ENCODE measurements around the gene VPS33B.

The VPS33B gene

GRCh38 chr15:90970274-90970673 is 52.1 kb downstream of the VPS33B start:
- TF ChIP-seq REST (IDR thresholded peaks at IDR 0.05; ENCODE audit: low read depth) (no peak), CEBPB (IDR thresholded peaks at IDR 0.05) (no peak), MAX (IDR thresholded peaks at IDR 0.05) (no peak), YY1 (IDR thresholded peaks at IDR 0.05; ENCODE audit: low read depth) (no peak), FOXM1 (IDR thresholded peaks at IDR 0.05; ENCODE audit: borderline replicate concordance, low read depth) (no peak), EGR1 (IDR thresholded peaks at IDR 0.05) (no peak), TAF1 (IDR thresholded peaks at IDR 0.05; ENCODE audit: low read depth) (no peak), ZBTB7A (IDR thresholded peaks at IDR 0.05; ENCODE audit: low read depth) (no peak), EP300 (IDR thresholded peaks at IDR 0.05; ENCODE audit: borderline replicate concordance) (no peak), TEAD4 (IDR thresholded peaks at IDR 0.05) (no peak)

GRCh38 chr15:90968434-90968833 is 54.0 kb downstream of the VPS33B start:
- no peak for TF ChIP-seq TCF12 (IDR thresholded peaks at IDR 0.05; ENCODE audit: low read depth)
- no peak for TF ChIP-seq YY1 (IDR thresholded peaks at IDR 0.05; ENCODE audit: low read depth)
- no peak for TF ChIP-seq NFIC (IDR thresholded peaks at IDR 0.05)
- TF ChIP-seq FOXM1 (IDR thresholded peaks at IDR 0.05; ENCODE audit: borderline replicate concordance, low read depth) = no peak
- no peak for TF ChIP-seq TEAD4 (IDR thresholded peaks at IDR 0.05)
- TF ChIP-seq ZBTB7A (IDR thresholded peaks at IDR 0.05; ENCODE audit: low read depth) = no peak
- no peak for TF ChIP-seq TAF1 (IDR thresholded peaks at IDR 0.05; ENCODE audit: low read depth)
- no peak for TF ChIP-seq MAX (IDR thresholded peaks at IDR 0.05)
- TF ChIP-seq EP300 (IDR thresholded peaks at IDR 0.05; ENCODE audit: borderline replicate concordance) = no peak
- TF ChIP-seq USF1 (IDR thresholded peaks at IDR 0.05) = no peak
- TF ChIP-seq CEBPB (IDR thresholded peaks at IDR 0.05) = no peak
- TF ChIP-seq EGR1 (IDR thresholded peaks at IDR 0.05) = no peak
- TF ChIP-seq CREB1 (IDR thresholded peaks at IDR 0.05; ENCODE audit: low read depth) = no peak
- TF ChIP-seq REST (IDR thresholded peaks at IDR 0.05; ENCODE audit: low read depth) = no peak
- TF ChIP-seq RAD21 (IDR thresholded peaks at IDR 0.05; ENCODE audit: low read depth) = no peak

GRCh38 chr15:90967206-90967605 is 55.2 kb downstream of the VPS33B start:
- no peak for TF ChIP-seq USF1 (IDR thresholded peaks at IDR 0.05)
- no peak for TF ChIP-seq FOXM1 (IDR thresholded peaks at IDR 0.05; ENCODE audit: borderline replicate concordance, low read depth)
- TF ChIP-seq TAF1 (IDR thresholded peaks at IDR 0.05; ENCODE audit: low read depth) = no peak
- TF ChIP-seq RAD21 (IDR thresholded peaks at IDR 0.05; ENCODE audit: low read depth) = no peak
- no peak for TF ChIP-seq CEBPB (IDR thresholded peaks at IDR 0.05)
- TF ChIP-seq TEAD4 (IDR thresholded peaks at IDR 0.05) = no peak
- no peak for TF ChIP-seq CREB1 (IDR thresholded peaks at IDR 0.05; ENCODE audit: low read depth)
- no peak for TF ChIP-seq REST (IDR thresholded peaks at IDR 0.05; ENCODE audit: low read depth)
- no peak for TF ChIP-seq YY1 (IDR thresholded peaks at IDR 0.05; ENCODE audit: low read depth)
- no peak for TF ChIP-seq EP300 (IDR thresholded peaks at IDR 0.05; ENCODE audit: borderline replicate concordance)
- no peak for TF ChIP-seq MAX (IDR thresholded peaks at IDR 0.05)
- no peak for TF ChIP-seq EGR1 (IDR thresholded peaks at IDR 0.05)
- TF ChIP-seq NFIC (IDR thresholded peaks at IDR 0.05) = no peak
- no peak for TF ChIP-seq ZBTB7A (IDR thresholded peaks at IDR 0.05; ENCODE audit: low read depth)
- TF ChIP-seq TCF12 (IDR thresholded peaks at IDR 0.05; ENCODE audit: low read depth) = no peak

- TF ChIP-seq MAX (IDR thresholded peaks at IDR 0.05) = no peak
- no peak for TF ChIP-seq TCF12 (IDR thresholded peaks at IDR 0.05; ENCODE audit: low read depth)
- TF ChIP-seq REST (IDR thresholded peaks at IDR 0.05; ENCODE audit: low read depth) = no peak
- no peak for TF ChIP-seq TAF1 (IDR thresholded peaks at IDR 0.05; ENCODE audit: low read depth)
- no peak for TF ChIP-seq YY1 (IDR thresholded peaks at IDR 0.05; ENCODE audit: low read depth)
- TF ChIP-seq EP300 (IDR thresholded peaks at IDR 0.05; ENCODE audit: borderline replicate concordance) = no peak
- no peak for TF ChIP-seq RAD21 (IDR thresholded peaks at IDR 0.05; ENCODE audit: low read depth)
- no peak for TF ChIP-seq USF1 (IDR thresholded peaks at IDR 0.05)
- no peak for TF ChIP-seq CREB1 (IDR thresholded peaks at IDR 0.05; ENCODE audit: low read depth)
- TF ChIP-seq ZBTB7A (IDR thresholded peaks at IDR 0.05; ENCODE audit: low read depth) = no peak
- TF ChIP-seq TEAD4 (IDR thresholded peaks at IDR 0.05) = no peak
- no peak for TF ChIP-seq FOXM1 (IDR thresholded peaks at IDR 0.05; ENCODE audit: borderline replicate concordance, low read depth)
- no peak for TF ChIP-seq EGR1 (IDR thresholded peaks at IDR 0.05)
- TF ChIP-seq CEBPB (IDR thresholded peaks at IDR 0.05) = no peak
- TF ChIP-seq NFIC (IDR thresholded peaks at IDR 0.05) = no peak
These were observed 56.1 kb downstream of the VPS33B start for GRCh38 chr15:90966262-90966661.

Measured in Ishikawa (cell line).